SJCRH30 (cell line): ENCODE data around the gene RSPH4A. TPM values are rescaled to one million over a fixed set of nuclear protein-coding genes. Genes with fewer than 3 reads are reported as not detected.
A peak's percentile ranks its signal among the peaks of the same experiment; 100 is the strongest.
"Not testable (repeated sequence)": the region's sequence is repeated elsewhere in the genome, so short reads cannot be mapped to it uniquely, and the experiment has no call there.

Experiments
- DNase-seq, 2 experiments: peaks; one replicate each; pipeline ENCODE4 v3.0.0-alpha.2; 2015 to 2020
- H3K27ac ChIP-seq: fragments of 250-450 bp; sonication (Bioruptor Pico); 2 replicates; pipeline ENCODE4 v1.5.1; 2020; ENCODE audit warnings: mild to moderate bottlenecking, moderate library complexity
- H3K27me3 ChIP-seq: fragments of 250-450 bp; sonication (Bioruptor Pico); 2 replicates; pipeline ENCODE4 v1.5.1; 2020; ENCODE audit warnings: mild to moderate bottlenecking, moderate library complexity
- H3K36me3 ChIP-seq: fragments of 250-450 bp; sonication (Bioruptor Pico); 2 replicates; pipeline ENCODE4 v1.5.1; 2020; ENCODE audit warnings: mild to moderate bottlenecking, moderate library complexity
- H3K4me1 ChIP-seq: fragments of 250-450 bp; sonication (Bioruptor Pico); 2 replicates; pipeline ENCODE4 v1.5.1; 2020; ENCODE audit warnings: mild to moderate bottlenecking, moderate library complexity
- H3K4me3 ChIP-seq: fragments of 250-450 bp; sonication (Bioruptor Pico); 2 replicates; pipeline ENCODE4 v1.5.1; 2020; ENCODE audit warnings: mild to moderate bottlenecking, moderate library complexity
- H3K9me3 ChIP-seq: fragments of 250-450 bp; sonication (Bioruptor Pico); replicated peaks from 2 replicates; pipeline ENCODE4 v1.5.1; 2020; ENCODE audit warnings: mild to moderate bottlenecking, moderate library complexity
- total RNA-seq: library from RNA; depleted of rRNA; stranded (reverse); fragments of >200 nt; shearing (Covaris generic); gene quantifications from 2 replicates; pipeline ENCODE4 v1.2.3, GENCODE V29; 2014

Gene RSPH4A
- total RNA-seq, 1 experiment from 2014 or later, result 2.1 TPM

GRCh38 chr6:116596815-116597214, 19.5 kb upstream of the RSPH4A start:
- H3K27ac ChIP-seq, result no peak overlapping the region
- no peak overlapping the region for H3K4me3 ChIP-seq
- H3K9me3 ChIP-seq, result no peaks in the 10 kb centered on the region
- DNase-seq, result peak; percentile 19 to 53
- no peaks in the 10 kb centered on the region for H3K4me1 ChIP-seq
- peaks cover 18% of the 10 kb centered on the region for H3K36me3 ChIP-seq
- H3K27me3 ChIP-seq, result no peaks in the 10 kb centered on the region

DNA sequence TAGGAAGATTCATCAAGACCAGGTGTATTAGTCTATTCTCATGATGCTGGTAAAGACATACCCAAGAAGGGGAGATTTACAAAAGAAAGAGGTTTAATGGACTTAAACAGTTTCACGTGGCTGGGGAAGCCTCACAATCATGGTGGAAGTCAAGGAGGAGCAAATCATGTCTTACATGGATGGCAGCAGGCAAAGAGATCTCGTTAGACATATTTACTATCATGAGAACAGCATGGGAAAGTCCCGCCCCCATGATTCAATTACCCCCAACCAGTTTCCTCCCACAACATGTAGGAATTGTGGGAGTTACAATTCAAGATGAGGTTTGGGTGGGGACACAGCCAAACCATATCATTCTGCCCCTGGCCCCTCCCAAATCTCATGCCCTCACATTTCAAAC, 12.4 kb upstream of the RSPH4A start:
- DNase-seq, H3K4me3 ChIP-seq, H3K36me3 ChIP-seq, H3K4me1 ChIP-seq, H3K9me3 ChIP-seq, H3K27me3 ChIP-seq, H3K27ac ChIP-seq: not testable (repeated sequence)

- not testable (repeated sequence) for H3K36me3 ChIP-seq, H3K27me3 ChIP-seq, H3K4me3 ChIP-seq, H3K9me3 ChIP-seq, H3K27ac ChIP-seq, H3K4me1 ChIP-seq, DNase-seq
These were observed 11.4 kb upstream of the RSPH4A start for GRCh38 chr6:116604868-116605267.

DNA sequence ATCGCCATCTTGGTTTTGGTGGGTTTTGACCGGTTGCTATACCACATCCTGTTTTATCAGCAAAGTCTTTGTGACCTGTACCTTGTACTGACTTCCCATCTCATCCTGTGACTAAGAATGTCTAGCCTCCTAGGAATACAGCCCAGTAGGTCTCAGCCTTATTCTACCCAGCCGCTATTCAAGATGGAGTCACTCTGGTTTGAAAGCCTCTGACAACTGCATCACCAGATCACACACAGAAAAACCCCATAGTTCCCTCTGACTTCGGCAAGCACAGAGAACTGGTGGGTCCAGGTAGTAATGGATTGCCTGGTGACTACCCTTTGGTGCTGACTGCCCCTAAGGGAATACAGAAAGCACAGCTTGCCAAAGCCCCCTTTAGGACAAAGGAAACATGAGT, 10.3 kb upstream of the RSPH4A start:
- DNase-seq, result no peak
- Histone ChIP-seq H3K4me3 (no peak overlapping the region), H3K4me1 (no peaks in the 10 kb centered on the region), H3K27ac (no peak overlapping the region), H3K9me3 (no peaks in the 10 kb centered on the region), H3K27me3 (no peaks in the 10 kb centered on the region), H3K36me3 (no peaks in the 10 kb centered on the region)

DNA sequence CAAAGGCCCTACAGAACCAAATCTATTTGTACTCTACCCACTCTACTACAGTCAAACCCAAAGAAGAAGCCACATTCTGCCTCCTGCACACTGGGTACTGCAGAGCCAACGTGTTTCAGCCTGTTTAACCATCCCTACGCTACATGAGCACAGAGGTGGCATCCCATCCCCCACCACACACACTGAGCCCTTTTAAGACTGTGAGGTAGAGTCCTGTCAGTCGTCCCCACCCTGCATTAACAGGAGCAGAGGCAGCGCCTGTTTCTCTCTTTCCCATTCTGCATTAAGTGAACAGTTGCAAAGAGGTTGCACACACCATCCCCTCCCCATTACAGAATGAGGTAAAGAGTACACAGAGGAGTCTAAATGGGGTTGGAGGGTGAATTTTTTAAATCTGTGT, 5.2 kb upstream of the RSPH4A start:
- no peaks in the 10 kb centered on the region for H3K9me3 ChIP-seq
- H3K27ac ChIP-seq, result no peak overlapping the region
- no peak for DNase-seq
- H3K4me1 ChIP-seq, result peaks cover 4% of the 10 kb centered on the region; the same call in 1 of the 2 replicates
- H3K4me3 ChIP-seq, result no peak overlapping the region
- H3K36me3 ChIP-seq, result no peaks in the 10 kb centered on the region
- no peaks in the 10 kb centered on the region for H3K27me3 ChIP-seq

DNA sequence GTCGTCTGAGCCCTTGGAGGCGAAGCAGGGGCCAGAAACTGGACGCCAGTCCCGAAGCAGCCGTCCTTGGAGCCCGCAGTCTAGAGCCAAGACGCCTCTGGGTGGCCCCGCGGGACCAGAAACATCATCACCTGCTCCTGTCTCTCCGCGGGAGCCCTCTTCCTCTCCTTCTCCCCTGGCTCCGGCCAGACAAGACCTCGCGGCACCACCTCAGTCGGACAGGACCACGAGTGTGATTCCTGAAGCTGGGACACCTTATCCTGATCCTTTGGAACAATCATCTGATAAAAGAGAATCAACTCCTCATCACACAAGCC, 416 bp downstream of the RSPH4A start:
- peak overlapping the region; percentile 64 for H3K4me3 ChIP-seq
- H3K36me3 ChIP-seq, result no peaks in the 10 kb centered on the region
- H3K27me3 ChIP-seq, result no peaks in the 10 kb centered on the region
- H3K27ac ChIP-seq, result no peak overlapping the region; the same call in 1 of the 2 replicates
- H3K9me3 ChIP-seq, result no peaks in the 10 kb centered on the region
- DNase-seq, result peak; percentile 57 to 70
- peaks cover 4% of the 10 kb centered on the region; the same call in 1 of the 2 replicates for H3K4me1 ChIP-seq

DNA sequence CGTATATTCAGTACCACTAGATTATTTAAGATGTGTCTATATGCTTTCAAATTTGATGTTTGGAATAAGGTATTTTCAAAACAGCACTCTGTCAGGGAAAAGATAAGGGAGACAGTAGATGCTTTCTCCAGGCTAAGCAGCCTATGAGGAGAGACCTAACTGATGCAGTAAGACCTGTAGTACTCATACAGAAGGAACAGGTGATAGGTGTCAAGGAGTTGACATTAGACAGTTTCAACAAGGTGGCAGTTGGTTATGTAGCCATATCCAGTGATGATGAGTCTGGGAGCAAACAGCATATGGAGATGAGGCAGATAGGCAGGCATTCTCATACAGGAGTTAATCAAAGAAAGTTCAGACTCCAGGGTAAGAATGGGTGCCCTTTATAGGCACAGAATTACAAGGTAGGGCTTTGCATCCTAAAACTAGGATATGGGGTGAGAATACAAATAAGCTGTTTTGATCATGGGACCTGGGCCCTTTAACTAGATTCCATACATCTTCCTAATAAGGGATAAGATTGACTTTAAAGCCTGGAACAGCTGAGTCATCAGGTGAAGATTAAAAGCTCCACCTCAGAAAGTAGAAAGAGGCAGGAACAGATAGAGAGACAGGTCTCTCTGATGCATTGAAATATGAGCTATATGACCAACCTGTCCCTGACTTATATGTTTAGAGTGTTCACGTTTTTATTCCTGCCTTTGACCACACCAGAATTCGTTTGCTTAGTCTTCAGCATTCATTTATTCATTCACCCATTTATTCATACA, 7.9 kb downstream of the RSPH4A start:
- no peaks in the 10 kb centered on the region for H3K9me3 ChIP-seq
- no peak for DNase-seq
- no peaks in the 10 kb centered on the region for H3K27me3 ChIP-seq
- H3K4me3 ChIP-seq, result no peak overlapping the region
- H3K36me3 ChIP-seq, result no peaks in the 10 kb centered on the region
- no peaks in the 10 kb centered on the region for H3K4me1 ChIP-seq
- H3K27ac ChIP-seq, result no peak overlapping the region

GRCh38 chr6:116625872-116626271, 9.6 kb downstream of the RSPH4A start:
- Histone ChIP-seq H3K4me1 (no peaks in the 10 kb centered on the region), H3K27me3 (no peaks in the 10 kb centered on the region), H3K27ac (no peak overlapping the region), H3K9me3 (no peaks in the 10 kb centered on the region), H3K4me3 (no peak overlapping the region), H3K36me3 (no peaks in the 10 kb centered on the region)
- DNase-seq, result no peak

DNA sequence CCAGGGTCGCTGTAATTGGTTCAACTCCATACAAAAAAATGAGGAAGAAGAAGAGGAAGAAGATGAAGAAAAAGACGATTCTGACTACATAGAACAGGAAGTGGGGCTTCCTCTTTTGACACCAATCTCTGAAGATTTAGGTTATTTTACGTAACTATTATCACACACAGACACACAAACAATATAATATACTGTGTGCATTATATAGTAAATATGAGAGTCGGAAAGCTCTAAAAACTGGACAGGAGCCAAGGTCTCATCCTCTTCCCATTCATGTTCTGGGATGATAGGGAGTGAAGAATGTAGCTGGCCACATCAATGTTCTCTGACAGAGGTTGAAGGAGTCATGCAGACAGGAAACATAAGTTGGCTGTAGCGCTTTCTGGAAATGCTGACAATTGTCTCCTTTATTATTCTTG, 13.3 kb downstream of the RSPH4A start:
- H3K9me3 ChIP-seq, result no peaks in the 10 kb centered on the region
- H3K4me3 ChIP-seq, result no peak overlapping the region
- DNase-seq, result no peak
- H3K36me3 ChIP-seq, result no peaks in the 10 kb centered on the region; the same call in 1 of the 2 replicates
- no peaks in the 10 kb centered on the region for H3K27me3 ChIP-seq
- H3K4me1 ChIP-seq, result no peaks in the 10 kb centered on the region
- no peak overlapping the region for H3K27ac ChIP-seq

DNA sequence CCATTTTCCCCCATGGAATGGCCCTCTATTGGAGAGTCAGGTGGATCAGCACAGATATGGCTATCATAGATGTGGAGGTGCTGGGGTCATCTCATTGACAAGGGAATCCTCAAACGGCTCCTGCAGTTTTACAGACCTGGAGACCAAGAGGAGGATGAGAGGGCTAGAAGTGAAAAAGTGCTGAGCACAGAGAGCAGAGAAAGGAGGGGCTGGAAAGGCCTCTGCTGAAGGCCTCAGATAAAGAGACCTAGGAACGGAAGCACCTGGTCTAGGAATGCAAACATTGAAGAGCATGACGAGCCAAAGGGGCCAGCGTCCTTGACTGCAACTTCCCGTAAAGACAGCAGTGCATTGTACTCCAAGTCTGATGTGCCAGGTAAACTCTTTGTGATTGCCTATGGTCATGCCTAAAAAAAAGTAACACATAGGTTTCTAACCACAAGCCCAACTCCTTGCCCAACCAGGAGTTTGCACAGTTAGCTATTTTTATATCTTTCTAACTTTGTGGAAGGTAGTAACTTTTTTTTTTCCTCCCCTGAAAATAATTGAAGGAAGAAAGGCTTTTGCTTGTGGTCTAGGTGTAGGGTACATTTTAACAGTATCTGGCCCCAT, 15.2 kb downstream of the RSPH4A start:
- Histone ChIP-seq H3K27ac (no peak overlapping the region), H3K9me3 (no peaks in the 10 kb centered on the region), H3K4me3 (no peak overlapping the region), H3K4me1 (no peaks in the 10 kb centered on the region), H3K36me3 (peaks cover 5% of the 10 kb centered on the region; the same call in 1 of the 2 replicates), H3K27me3 (no peaks in the 10 kb centered on the region)
- no peak for DNase-seq

GRCh38 chr6:116633685-116634084, 17.4 kb downstream of the RSPH4A start:
- Histone ChIP-seq H3K4me3 (no peak overlapping the region), H3K9me3 (peaks cover 4% of the 10 kb centered on the region; the same call in 1 of the 2 replicates), H3K4me1 (no peaks in the 10 kb centered on the region), H3K27me3 (no peaks in the 10 kb centered on the region), H3K36me3 (peaks cover 10% of the 10 kb centered on the region), H3K27ac (no peak overlapping the region)
- DNase-seq, result no peak

DNA sequence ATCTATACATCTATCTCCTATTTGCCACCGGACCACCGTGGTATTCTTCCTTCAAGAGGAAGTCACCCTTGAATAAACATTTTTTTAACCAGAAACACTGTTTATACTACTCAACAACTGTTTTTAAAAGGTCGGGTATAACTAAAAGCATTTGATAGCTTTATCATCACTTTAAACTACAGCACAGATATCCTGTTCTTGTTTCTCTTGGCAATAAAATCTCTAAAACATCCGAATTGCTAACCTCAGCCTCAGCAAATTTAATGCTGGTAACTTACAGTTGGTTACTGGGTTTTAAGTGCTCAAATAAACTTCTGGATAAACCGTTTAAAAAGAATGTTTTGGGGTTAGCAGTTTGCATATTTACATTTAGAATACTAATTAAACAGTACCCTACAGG, 31.9 kb downstream of the RSPH4A start:
- H3K36me3 ChIP-seq, result peaks cover 4% of the 10 kb centered on the region
- no peak overlapping the region for H3K27ac ChIP-seq
- H3K27me3 ChIP-seq, result no peaks in the 10 kb centered on the region
- no peak overlapping the region for H3K4me3 ChIP-seq
- no peaks in the 10 kb centered on the region for H3K9me3 ChIP-seq
- no peaks in the 10 kb centered on the region for H3K4me1 ChIP-seq
- no peak for DNase-seq

GRCh38 chr6:116649129-116649528, 32.9 kb downstream of the RSPH4A start:
- Histone ChIP-seq H3K4me3 (no peak overlapping the region), H3K27me3 (no peaks in the 10 kb centered on the region), H3K9me3 (no peaks in the 10 kb centered on the region), H3K36me3 (peaks cover 4% of the 10 kb centered on the region), H3K4me1 (no peaks in the 10 kb centered on the region), H3K27ac (no peak overlapping the region)
- DNase-seq, result no peak

- Histone ChIP-seq H3K36me3 (peaks cover 4% of the 10 kb centered on the region), H3K27me3 (no peaks in the 10 kb centered on the region), H3K9me3 (no peaks in the 10 kb centered on the region), H3K27ac (no peak overlapping the region), H3K4me3 (no peak overlapping the region), H3K4me1 (no peaks in the 10 kb centered on the region)
- no peak for DNase-seq
These were observed 35.6 kb downstream of the RSPH4A start for GRCh38 chr6:116651916-116652315.

DNA sequence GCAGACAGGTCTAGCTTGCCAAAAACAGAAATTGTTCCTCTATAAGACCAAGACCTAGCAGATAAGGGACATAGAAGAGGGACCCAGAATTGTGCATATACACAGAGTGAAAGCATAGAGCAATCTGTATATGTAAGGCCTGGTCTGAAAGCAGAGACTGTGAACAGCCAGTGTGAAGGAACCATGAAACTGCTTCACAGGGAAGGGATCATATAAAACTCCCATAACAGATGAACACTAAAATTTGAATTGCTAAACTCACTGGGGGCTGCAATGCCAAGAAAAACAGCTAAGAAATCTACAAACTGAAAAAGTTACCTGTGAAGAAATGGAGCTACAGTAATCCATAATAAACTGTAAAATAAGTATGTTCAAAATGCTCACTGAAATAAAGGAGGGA, 45.3 kb downstream of the RSPH4A start:
- H3K36me3 ChIP-seq, result peaks cover 7% of the 10 kb centered on the region

GRCh38 chr6:116662202-116662601, 45.9 kb downstream of the RSPH4A start:
- H3K27ac ChIP-seq, result no peak overlapping the region
- H3K27me3 ChIP-seq, result no peaks in the 10 kb centered on the region
- peaks cover 11% of the 10 kb centered on the region for H3K36me3 ChIP-seq
- DNase-seq, result no peak
- H3K9me3 ChIP-seq, result no peaks in the 10 kb centered on the region
- H3K4me1 ChIP-seq, result peaks cover 5% of the 10 kb centered on the region; the same call in 1 of the 2 replicates
- H3K4me3 ChIP-seq, result no peak overlapping the region

More for the DNA sequence above, 45.3 kb downstream of the RSPH4A start:
- Histone ChIP-seq H3K27ac (no peak overlapping the region), H3K9me3 (no peaks in the 10 kb centered on the region), H3K4me1 (0 out of 2 replicates have a peak, but pooled peaks cover 5% of the 10 kb centered on the region), H3K27me3 (no peaks in the 10 kb centered on the region), H3K4me3 (no peak overlapping the region)
- no peak for DNase-seq
